Measurements from ENCODE around the gene STRN4.

STRN4 gene

GRCh38 chr19:46753420-46754155 is 7.3 kb upstream of the STRN4 start:
- H3K27ac ChIP-seq (ENCODE audit: low read depth, low read length), result no peak overlapping the region
- H3K27me3 ChIP-seq (ENCODE audit: control insufficient read depth in 1 of 2, insufficient read depth in 2 of 2, low read length in 2 of 2), result no peaks in the 10 kb centered on the region
- H3K36me3 ChIP-seq (ENCODE audit: insufficient read depth, low read length), result peaks cover 16% of the 10 kb centered on the region
- H3K9me3 ChIP-seq (ENCODE audit: low read length), result no peaks in the 10 kb centered on the region
- H3K4me1 ChIP-seq (ENCODE audit: insufficient read depth, low read length), result no peaks in the 10 kb centered on the region
- no peak overlapping the region for H3K4me3 ChIP-seq (ENCODE audit: low read depth in 1 of 2, low read length in 2 of 2)
- H3K9ac ChIP-seq (ENCODE audit: low read length), result no peak overlapping the region

GRCh38 chr19:46748325-46749109 is 2.3 kb upstream of the STRN4 start:
- no peak overlapping the region for H3K27ac ChIP-seq (ENCODE audit: low read depth, low read length)
- H3K4me3 ChIP-seq (ENCODE audit: low read depth in 1 of 2, low read length in 2 of 2), result no peak overlapping the region

GRCh38 chr19:46745521-46746280 is 549 bp downstream of the STRN4 start, which contains the start of gene FKRP:
FKRP (plus strand) TSS chr19:46746057; CDS start chr19:46755451, 9,394 bp downstream.
- peak within 1 kb of the TSS; percentile 81 for H3K9ac ChIP-seq (ENCODE audit: low read length)
- peaks cover 4% of the 10 kb centered on the region for H3K36me3 ChIP-seq (ENCODE audit: insufficient read depth, low read length)
- peak within 1 kb of the TSS; percentile 81 to 86 for H3K4me3 ChIP-seq (ENCODE audit: low read depth in 1 of 2, low read length in 2 of 2)
- H3K4me1 ChIP-seq (ENCODE audit: insufficient read depth, low read length), result peaks cover 45% of the 10 kb centered on the region
- no peaks in the 10 kb centered on the region for H3K27me3 ChIP-seq (ENCODE audit: control insufficient read depth in 1 of 2, insufficient read depth in 2 of 2, low read length in 2 of 2)
- H3K9me3 ChIP-seq (ENCODE audit: low read length), result no peaks in the 10 kb centered on the region
- peak within 1 kb of the TSS; percentile 82 for H3K27ac ChIP-seq (ENCODE audit: low read depth, low read length)

More at GRCh38 chr19:46748325-46749109, 2.3 kb upstream of the STRN4 start:
- H3K36me3 ChIP-seq (ENCODE audit: insufficient read depth, low read length), result peaks cover 6% of the 10 kb centered on the region
- no peaks in the 10 kb centered on the region for H3K9me3 ChIP-seq (ENCODE audit: low read length)
- no peaks in the 10 kb centered on the region for H3K27me3 ChIP-seq (ENCODE audit: control insufficient read depth in 1 of 2, insufficient read depth in 2 of 2, low read length in 2 of 2)
- H3K9ac ChIP-seq (ENCODE audit: low read length), result no peak overlapping the region
- H3K4me1 ChIP-seq (ENCODE audit: insufficient read depth, low read length), result peaks cover 22% of the 10 kb centered on the region

- peak overlapping the region; percentile 81 for H3K9ac ChIP-seq (ENCODE audit: low read length)
- no peaks in the 10 kb centered on the region for H3K27me3 ChIP-seq (ENCODE audit: control insufficient read depth in 1 of 2, insufficient read depth in 2 of 2, low read length in 2 of 2)
- H3K27ac ChIP-seq (ENCODE audit: low read depth, low read length), result no peak overlapping the region
- peaks cover 50% of the 10 kb centered on the region for H3K4me1 ChIP-seq (ENCODE audit: insufficient read depth, low read length)
- H3K9me3 ChIP-seq (ENCODE audit: low read length), result no peaks in the 10 kb centered on the region
- H3K36me3 ChIP-seq (ENCODE audit: insufficient read depth, low read length), result no peaks in the 10 kb centered on the region
- H3K4me3 ChIP-seq (ENCODE audit: low read depth in 1 of 2, low read length in 2 of 2), result peak overlapping the region; percentile 81 to 86
Observed at GRCh38 chr19:46745030-46745429, 1.2 kb downstream of the STRN4 start.

- Histone ChIP-seq H3K4me1 (ENCODE audit: insufficient read depth, low read length) (peaks cover 59% of the 10 kb centered on the region), H3K4me3 (ENCODE audit: low read depth in 1 of 2, low read length in 2 of 2) (peak overlapping the region in 1 of 2 donors; percentile 81), H3K27ac (ENCODE audit: low read depth, low read length) (no peak overlapping the region)
Observed at GRCh38 chr19:46744005-46744691, 2.1 kb downstream of the STRN4 start.

GRCh38 chr19:46742926-46743480 is 3.2 kb downstream of the STRN4 start:
- H3K27ac ChIP-seq (ENCODE audit: low read depth, low read length), result no peak overlapping the region
- H3K9ac ChIP-seq (ENCODE audit: low read length), result no peak overlapping the region
- no peaks in the 10 kb centered on the region for H3K27me3 ChIP-seq (ENCODE audit: control insufficient read depth in 1 of 2, insufficient read depth in 2 of 2, low read length in 2 of 2)
- H3K9me3 ChIP-seq (ENCODE audit: low read length), result no peaks in the 10 kb centered on the region
- peaks cover 9% of the 10 kb centered on the region for H3K36me3 ChIP-seq (ENCODE audit: insufficient read depth, low read length)
- no peak overlapping the region for H3K4me3 ChIP-seq (ENCODE audit: low read depth in 1 of 2, low read length in 2 of 2)
- peaks cover 64% of the 10 kb centered on the region for H3K4me1 ChIP-seq (ENCODE audit: insufficient read depth, low read length)

More at GRCh38 chr19:46744005-46744691, 2.1 kb downstream of the STRN4 start:
- H3K9ac ChIP-seq (ENCODE audit: low read length), result peak overlapping the region; percentile 81
- H3K9me3 ChIP-seq (ENCODE audit: low read length), result no peaks in the 10 kb centered on the region
- H3K36me3 ChIP-seq (ENCODE audit: insufficient read depth, low read length), result no peaks in the 10 kb centered on the region
- H3K27me3 ChIP-seq (ENCODE audit: control insufficient read depth in 1 of 2, insufficient read depth in 2 of 2, low read length in 2 of 2), result no peaks in the 10 kb centered on the region

GRCh38 chr19:46741447-46741846 is 4.8 kb downstream of the STRN4 start:
- no peaks in the 10 kb centered on the region for H3K9me3 ChIP-seq (ENCODE audit: low read length)
- no peak overlapping the region for H3K27ac ChIP-seq (ENCODE audit: low read depth, low read length)
- H3K27me3 ChIP-seq (ENCODE audit: control insufficient read depth in 1 of 2, insufficient read depth in 2 of 2, low read length in 2 of 2), result no peaks in the 10 kb centered on the region
- no peak overlapping the region for H3K4me3 ChIP-seq (ENCODE audit: low read depth in 1 of 2, low read length in 2 of 2)
- peaks cover 22% of the 10 kb centered on the region for H3K36me3 ChIP-seq (ENCODE audit: insufficient read depth, low read length)
- H3K9ac ChIP-seq (ENCODE audit: low read length), result no peak overlapping the region
- peaks cover 57% of the 10 kb centered on the region for H3K4me1 ChIP-seq (ENCODE audit: insufficient read depth, low read length)

GRCh38 chr19:46739290-46739771 is 6.9 kb downstream of the STRN4 start:
- Histone ChIP-seq H3K9ac (ENCODE audit: low read length) (no peak overlapping the region), H3K4me1 (ENCODE audit: insufficient read depth, low read length) (peaks cover 47% of the 10 kb centered on the region), H3K4me3 (ENCODE audit: low read depth in 1 of 2, low read length in 2 of 2) (no peak overlapping the region), H3K36me3 (ENCODE audit: insufficient read depth, low read length) (peaks cover 31% of the 10 kb centered on the region), H3K27me3 (ENCODE audit: control insufficient read depth in 1 of 2, insufficient read depth in 2 of 2, low read length in 2 of 2) (no peaks in the 10 kb centered on the region), H3K27ac (ENCODE audit: low read depth, low read length) (no peak overlapping the region), H3K9me3 (ENCODE audit: low read length) (no peaks in the 10 kb centered on the region)

GRCh38 chr19:46737761-46738171 is 8.5 kb downstream of the STRN4 start:
- no peak overlapping the region for H3K4me3 ChIP-seq (ENCODE audit: low read depth in 1 of 2, low read length in 2 of 2)
- peaks cover 35% of the 10 kb centered on the region for H3K4me1 ChIP-seq (ENCODE audit: insufficient read depth, low read length)
- H3K36me3 ChIP-seq (ENCODE audit: insufficient read depth, low read length), result peaks cover 46% of the 10 kb centered on the region
- no peak overlapping the region for H3K27ac ChIP-seq (ENCODE audit: low read depth, low read length)
- no peaks in the 10 kb centered on the region for H3K9me3 ChIP-seq (ENCODE audit: low read length)
- H3K27me3 ChIP-seq (ENCODE audit: control insufficient read depth in 1 of 2, insufficient read depth in 2 of 2, low read length in 2 of 2), result no peaks in the 10 kb centered on the region
- no peak overlapping the region for H3K9ac ChIP-seq (ENCODE audit: low read length)

- no peak overlapping the region for H3K9ac ChIP-seq (ENCODE audit: low read length)
- H3K9me3 ChIP-seq (ENCODE audit: low read length), result no peaks in the 10 kb centered on the region
- no peak overlapping the region for H3K27ac ChIP-seq (ENCODE audit: low read depth, low read length)
- no peak overlapping the region for H3K4me3 ChIP-seq (ENCODE audit: low read depth in 1 of 2, low read length in 2 of 2)
- H3K36me3 ChIP-seq (ENCODE audit: insufficient read depth, low read length), result peaks cover 50% of the 10 kb centered on the region
- peaks cover 33% of the 10 kb centered on the region for H3K4me1 ChIP-seq (ENCODE audit: insufficient read depth, low read length)
- H3K27me3 ChIP-seq (ENCODE audit: control insufficient read depth in 1 of 2, insufficient read depth in 2 of 2, low read length in 2 of 2), result no peaks in the 10 kb centered on the region
Observed at GRCh38 chr19:46737298-46737654, 9.0 kb downstream of the STRN4 start.

All from muscle layer of colon (tissue), 2 donors.